ENCODE measurements around the gene LCOR. TPM values are rescaled to one million over a fixed set of nuclear protein-coding genes. Genes with fewer than 3 reads are reported as not detected.

LCOR gene
- total and polyA plus RNA-seq, 2 donors (not counting 1 experiment from before 2014, with no cell fraction given), result 15.0 to 15.7 TPM

- TF ChIP-seq, protein P1, sequence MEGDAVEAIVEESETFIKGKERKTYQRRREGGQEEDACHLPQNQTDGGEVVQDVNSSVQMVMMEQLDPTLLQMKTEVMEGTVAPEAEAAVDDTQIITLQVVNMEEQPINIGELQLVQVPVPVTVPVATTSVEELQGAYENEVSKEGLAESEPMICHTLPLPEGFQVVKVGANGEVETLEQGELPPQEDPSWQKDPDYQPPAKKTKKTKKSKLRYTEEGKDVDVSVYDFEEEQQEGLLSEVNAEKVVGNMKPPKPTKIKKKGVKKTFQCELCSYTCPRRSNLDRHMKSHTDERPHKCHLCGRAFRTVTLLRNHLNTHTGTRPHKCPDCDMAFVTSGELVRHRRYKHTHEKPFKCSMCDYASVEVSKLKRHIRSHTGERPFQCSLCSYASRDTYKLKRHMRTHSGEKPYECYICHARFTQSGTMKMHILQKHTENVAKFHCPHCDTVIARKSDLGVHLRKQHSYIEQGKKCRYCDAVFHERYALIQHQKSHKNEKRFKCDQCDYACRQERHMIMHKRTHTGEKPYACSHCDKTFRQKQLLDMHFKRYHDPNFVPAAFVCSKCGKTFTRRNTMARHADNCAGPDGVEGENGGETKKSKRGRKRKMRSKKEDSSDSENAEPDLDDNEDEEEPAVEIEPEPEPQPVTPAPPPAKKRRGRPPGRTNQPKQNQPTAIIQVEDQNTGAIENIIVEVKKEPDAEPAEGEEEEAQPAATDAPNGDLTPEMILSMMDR (conservative IDR thresholded peaks at IDR 0.05 in 1 of 2, IDR thresholded peaks at IDR 0.05 in 1 of 2; ENCODE audit: low read depth in 1 of 2, low read length in 2 of 2), result no peak
- no peak for TF ChIP-seq EZH2 (IDR thresholded peaks at IDR 0.05; ENCODE audit: low read length, missing control alignments)
- H3K36me3 ChIP-seq (ENCODE audit: control insufficient read depth, insufficient read depth, low read length), result no peaks in the 10 kb centered on the region
- no peak overlapping the region for H3K4me2 ChIP-seq (ENCODE audit: extremely low read depth, insufficient read depth, low read length)
- no peak overlapping the region for H3K9ac ChIP-seq (ENCODE audit: insufficient read depth, low read length)
- H3K27me3 ChIP-seq (ENCODE audit: control insufficient read depth, insufficient read depth, low read length), result no peaks in the 10 kb centered on the region
- H3K9me3 ChIP-seq (ENCODE audit: control insufficient read depth, insufficient read depth, low read depth, low read length), result no peaks in the 10 kb centered on the region
- H3K79me2 ChIP-seq (ENCODE audit: control insufficient read depth, insufficient read depth, low read length), result peaks cover 94% of the 10 kb centered on the region
- H3K4me1 ChIP-seq (ENCODE audit: control insufficient read depth, extremely low read depth, insufficient read depth, low read length), result no peaks in the 10 kb centered on the region
- no peak overlapping the region for H3K4me3 ChIP-seq (replicated peaks in 1 of 4; ENCODE audit: control extremely low read depth in 1 of 4, insufficient read depth in 1 of 4, low read depth in 3 of 4, low read length in 4 of 4)
- H3K27ac ChIP-seq (ENCODE audit: insufficient read depth, low read length), result no peak overlapping the region
- H4K20me1 ChIP-seq (ENCODE audit: control insufficient read depth, extremely low read depth, insufficient read depth, low read length), result no peaks in the 10 kb centered on the region
- H2AFZ ChIP-seq (ENCODE audit: low read length), result no peak overlapping the region
- DNase-seq (ENCODE audit: low read depth in 2 of 2), result peak in 1 of 2 donors; percentile 49
Observed at GRCh38 chr10:96857301-96858012, 25.4 kb downstream of the LCOR start.

- Histone ChIP-seq H3K4me3 (replicated peaks in 1 of 4; ENCODE audit: control extremely low read depth in 1 of 4, insufficient read depth in 1 of 4, low read depth in 3 of 4, low read length in 4 of 4) (no peak overlapping the region), H3K4me2 (ENCODE audit: extremely low read depth, insufficient read depth, low read length) (no peak overlapping the region), H3K27me3 (ENCODE audit: control insufficient read depth, insufficient read depth, low read length) (no peaks in the 10 kb centered on the region), H3K27ac (ENCODE audit: insufficient read depth, low read length) (no peak overlapping the region), H3K9me3 (ENCODE audit: control insufficient read depth, insufficient read depth, low read depth, low read length) (no peaks in the 10 kb centered on the region), H3K4me1 (ENCODE audit: control insufficient read depth, extremely low read depth, insufficient read depth, low read length) (no peaks in the 10 kb centered on the region), H3K79me2 (ENCODE audit: control insufficient read depth, insufficient read depth, low read length) (peaks cover 90% of the 10 kb centered on the region), H3K9ac (ENCODE audit: insufficient read depth, low read length) (no peak overlapping the region), H2AFZ (ENCODE audit: low read length) (no peak overlapping the region), H3K36me3 (ENCODE audit: control insufficient read depth, insufficient read depth, low read length) (no peaks in the 10 kb centered on the region), H4K20me1 (ENCODE audit: control insufficient read depth, extremely low read depth, insufficient read depth, low read length) (no peaks in the 10 kb centered on the region)
- DNase-seq (ENCODE audit: low read depth in 2 of 2), result peak in 1 of 2 donors; percentile 66
- TF ChIP-seq, protein P1 (conservative IDR thresholded peaks at IDR 0.05 in 1 of 2, IDR thresholded peaks at IDR 0.05 in 1 of 2; ENCODE audit: low read depth in 1 of 2, low read length in 2 of 2), result no peak
- no peak for TF ChIP-seq EZH2 (IDR thresholded peaks at IDR 0.05; ENCODE audit: low read length, missing control alignments)
Observed at GRCh38 chr10:96858038-96858705, 26.1 kb downstream of the LCOR start.

- Histone ChIP-seq H2AFZ (ENCODE audit: low read length) (no peak overlapping the region), H4K20me1 (ENCODE audit: control insufficient read depth, extremely low read depth, insufficient read depth, low read length) (no peaks in the 10 kb centered on the region), H3K36me3 (ENCODE audit: control insufficient read depth, insufficient read depth, low read length) (no peaks in the 10 kb centered on the region), H3K27ac (ENCODE audit: insufficient read depth, low read length) (no peak overlapping the region), H3K4me3 (replicated peaks in 1 of 4; ENCODE audit: control extremely low read depth in 1 of 4, insufficient read depth in 1 of 4, low read depth in 3 of 4, low read length in 4 of 4) (no peak overlapping the region), H3K9ac (ENCODE audit: insufficient read depth, low read length) (no peak overlapping the region), H3K9me3 (ENCODE audit: control insufficient read depth, insufficient read depth, low read depth, low read length) (no peaks in the 10 kb centered on the region), H3K4me1 (ENCODE audit: control insufficient read depth, extremely low read depth, insufficient read depth, low read length) (peaks cover 3% of the 10 kb centered on the region), H3K27me3 (ENCODE audit: control insufficient read depth, insufficient read depth, low read length) (no peaks in the 10 kb centered on the region), H3K4me2 (ENCODE audit: extremely low read depth, insufficient read depth, low read length) (no peak overlapping the region), H3K79me2 (ENCODE audit: control insufficient read depth, insufficient read depth, low read length) (peaks cover 88% of the 10 kb centered on the region)
- no peak for TF ChIP-seq EZH2 (IDR thresholded peaks at IDR 0.05; ENCODE audit: low read length, missing control alignments)
- TF ChIP-seq, protein P1 (conservative IDR thresholded peaks at IDR 0.05 in 1 of 2, IDR thresholded peaks at IDR 0.05 in 1 of 2; ENCODE audit: low read depth in 1 of 2, low read length in 2 of 2), result no peak
- DNase-seq (ENCODE audit: low read depth in 2 of 2), result no peak
Observed at GRCh38 chr10:96858706-96859050, 26.6 kb downstream of the LCOR start.

All from fibroblast of lung (primary cell).